Type B pancreatic cell (in vitro differentiated cells): Measurements from ENCODE around the gene DENND11. TPM values are rescaled to one million over a fixed set of nuclear protein-coding genes. Genes with fewer than 3 reads are reported as not detected.
"Not testable (repeated sequence)": the region's sequence is repeated elsewhere in the genome, so short reads cannot be mapped to it uniquely, and the experiment has no call there.

ENCODE experiments used
- DNase-seq: peaks from one replicate; pipeline ENCODE4 v3.0.0; 2021; ENCODE audit warnings: mixed read lengths; ENCODE audit not compliant: unreplicated experiment; ENCODE audit errors: extremely low spot score
- H3K27ac Mint-ChIP-seq: 2 replicates; pipeline ENCODE4 v1.8.0; 2021; ENCODE audit warnings: mild to moderate bottlenecking, mixed read lengths
- H3K27me3 Mint-ChIP-seq: 2 replicates; pipeline ENCODE4 v1.8.0; 2021; ENCODE audit warnings: mixed read lengths
- H3K36me3 Mint-ChIP-seq: 2 replicates; pipeline ENCODE4 v1.8.0; 2021; ENCODE audit warnings: mixed read lengths
- H3K4me1 Mint-ChIP-seq: one replicate; pipeline ENCODE4 v1.8.0; 2021; ENCODE audit warnings: mixed read lengths; ENCODE audit not compliant: unreplicated experiment
- H3K4me3 Mint-ChIP-seq: 2 replicates; pipeline ENCODE4 v1.8.0; 2021; ENCODE audit warnings: mild to moderate bottlenecking, mixed read lengths
- H3K9me3 Mint-ChIP-seq: 2 replicates; pipeline ENCODE4 v1.8.0; 2021; ENCODE audit warnings: mixed read lengths
- total RNA-seq: library from RNA; stranded (reverse); gene quantifications from 2 replicates; pipeline ENCODE4 v1.2.1, GENCODE V29; 2021; ENCODE audit warnings: low replicate concordance
- TF ChIP-seq, protein P1 (sequence below): fragments of 200-600 bp; sonication (generic); conservative IDR thresholded peaks from 2 replicates; pipeline ENCODE4 v1.5.0; 2021; ENCODE audit warnings: antibody characterized with exemption, mild to moderate bottlenecking

DENND11 gene
- total RNA-seq, 1 donor from 2014 or later, result 19.8 TPM

DNA sequence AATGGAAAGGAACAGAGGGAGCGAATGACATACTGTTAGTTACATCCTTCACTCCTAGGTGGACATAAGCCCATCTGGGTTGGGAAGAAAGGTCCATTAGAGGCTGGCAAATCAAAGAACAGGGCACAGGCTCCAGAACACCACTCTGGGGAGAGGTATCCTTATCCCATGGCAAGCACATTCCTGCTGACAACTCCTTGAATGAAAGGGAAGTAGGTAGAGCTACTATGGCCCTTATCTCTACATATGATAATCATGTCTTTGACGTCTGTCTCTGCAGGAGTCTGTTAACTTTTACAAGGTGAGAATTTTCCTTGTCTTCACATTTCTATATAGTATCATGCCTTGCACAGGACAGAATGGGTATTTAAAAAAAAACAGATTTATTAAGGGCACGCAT, 10.4 kb downstream of the DENND11 start:
- H3K4me3 Mint-ChIP-seq, result no peak overlapping the region
- peaks cover 7% of the 10 kb centered on the region for H3K4me1 Mint-ChIP-seq
- H3K27me3 Mint-ChIP-seq, result no peaks in the 10 kb centered on the region

DNA sequence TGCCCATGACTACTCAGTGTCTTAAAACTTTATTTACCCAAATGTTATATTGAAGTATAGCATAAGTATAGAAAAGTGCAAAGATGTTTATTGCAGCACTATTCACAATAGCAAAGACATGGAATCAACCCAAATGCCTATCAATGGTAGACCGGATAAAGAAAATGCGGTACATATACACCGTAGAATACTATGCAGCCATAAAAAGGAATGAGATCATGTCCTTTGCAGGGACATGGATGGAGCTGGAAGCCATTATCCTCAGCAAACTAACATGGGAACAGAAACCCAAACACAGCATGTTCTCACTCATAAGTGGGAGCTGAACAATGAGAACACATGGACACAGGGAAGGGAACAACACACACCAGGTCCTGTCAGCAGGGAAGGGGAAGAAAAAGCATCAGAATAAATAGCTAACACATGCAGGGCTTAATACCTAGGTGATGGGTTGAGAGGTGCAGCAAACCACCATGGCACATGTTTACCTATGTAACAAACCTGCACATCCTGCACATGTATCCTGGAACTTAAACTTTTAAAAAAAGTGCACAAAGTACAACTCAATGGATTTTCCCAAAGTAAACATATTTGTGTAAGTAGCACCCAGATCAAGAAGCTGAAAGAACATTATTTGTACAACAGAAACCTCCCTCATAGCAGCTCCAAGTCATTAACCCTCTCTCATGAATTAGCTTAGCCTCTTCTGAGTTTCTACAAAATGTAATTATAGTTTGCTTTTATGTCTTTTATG, 12.7 kb downstream of the DENND11 start:
- H3K4me3 Mint-ChIP-seq, H3K4me1 Mint-ChIP-seq, DNase-seq, H3K27ac Mint-ChIP-seq, H3K36me3 Mint-ChIP-seq, H3K27me3 Mint-ChIP-seq, H3K9me3 Mint-ChIP-seq: not testable (repeated sequence)

More for the DNA sequence above, 10.4 kb downstream of the DENND11 start:
- no peak for DNase-seq
- Mint-ChIP-seq H3K36me3 (peaks cover 4% of the 10 kb centered on the region), H3K9me3 (no peaks in the 10 kb centered on the region), H3K27ac (no peak overlapping the region)
- TF ChIP-seq, protein P1, sequence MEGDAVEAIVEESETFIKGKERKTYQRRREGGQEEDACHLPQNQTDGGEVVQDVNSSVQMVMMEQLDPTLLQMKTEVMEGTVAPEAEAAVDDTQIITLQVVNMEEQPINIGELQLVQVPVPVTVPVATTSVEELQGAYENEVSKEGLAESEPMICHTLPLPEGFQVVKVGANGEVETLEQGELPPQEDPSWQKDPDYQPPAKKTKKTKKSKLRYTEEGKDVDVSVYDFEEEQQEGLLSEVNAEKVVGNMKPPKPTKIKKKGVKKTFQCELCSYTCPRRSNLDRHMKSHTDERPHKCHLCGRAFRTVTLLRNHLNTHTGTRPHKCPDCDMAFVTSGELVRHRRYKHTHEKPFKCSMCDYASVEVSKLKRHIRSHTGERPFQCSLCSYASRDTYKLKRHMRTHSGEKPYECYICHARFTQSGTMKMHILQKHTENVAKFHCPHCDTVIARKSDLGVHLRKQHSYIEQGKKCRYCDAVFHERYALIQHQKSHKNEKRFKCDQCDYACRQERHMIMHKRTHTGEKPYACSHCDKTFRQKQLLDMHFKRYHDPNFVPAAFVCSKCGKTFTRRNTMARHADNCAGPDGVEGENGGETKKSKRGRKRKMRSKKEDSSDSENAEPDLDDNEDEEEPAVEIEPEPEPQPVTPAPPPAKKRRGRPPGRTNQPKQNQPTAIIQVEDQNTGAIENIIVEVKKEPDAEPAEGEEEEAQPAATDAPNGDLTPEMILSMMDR, result no peak

DNA sequence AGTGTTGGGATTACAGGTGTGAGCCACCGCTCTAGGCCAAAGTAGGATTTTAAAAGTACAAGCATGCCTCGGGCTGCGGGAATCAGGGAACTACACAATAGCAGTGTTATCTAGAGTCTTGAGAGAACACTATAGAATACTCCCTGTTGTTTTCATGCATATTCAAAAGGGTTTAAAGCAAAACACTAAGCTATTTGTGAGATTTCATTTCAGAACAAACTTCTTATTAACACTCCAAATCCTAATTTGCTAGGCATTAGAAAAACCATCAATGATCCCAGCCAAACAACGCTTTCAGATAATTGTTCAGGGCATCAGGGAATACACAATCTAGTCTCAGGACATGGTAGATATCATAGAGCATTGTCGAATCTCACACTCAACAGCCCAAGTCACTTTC, 13.9 kb downstream of the DENND11 start:
- Mint-ChIP-seq H3K27ac (no peak overlapping the region), H3K4me3 (no peak overlapping the region), H3K36me3 (peaks cover 10% of the 10 kb centered on the region), H3K27me3 (no peaks in the 10 kb centered on the region), H3K9me3 (no peaks in the 10 kb centered on the region), H3K4me1 (peaks cover 7% of the 10 kb centered on the region)
- TF ChIP-seq, protein P1, result no peak
- no peak for DNase-seq

DNA sequence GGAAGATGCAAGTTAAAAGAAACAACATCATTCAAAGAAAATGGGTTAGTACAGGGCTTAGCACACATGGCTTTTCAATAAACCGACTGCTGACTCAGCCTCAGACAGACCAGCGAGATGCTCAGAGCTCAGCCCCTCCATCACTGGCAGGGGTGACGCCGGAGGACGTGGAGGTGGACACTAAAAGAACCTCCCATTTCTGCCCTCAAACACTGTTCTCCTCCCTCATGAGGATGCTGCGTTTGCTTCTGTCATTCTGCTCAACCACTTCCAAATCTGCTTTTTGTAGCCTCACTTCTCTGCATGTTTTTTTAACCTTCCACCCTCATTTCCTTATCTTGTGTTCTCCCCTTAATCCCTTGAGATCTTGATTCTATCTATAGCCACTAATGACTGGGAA, 15.3 kb downstream of the DENND11 start:
- Mint-ChIP-seq H3K27ac (no peak overlapping the region), H3K36me3 (peaks cover 15% of the 10 kb centered on the region), H3K9me3 (no peaks in the 10 kb centered on the region), H3K4me3 (no peak overlapping the region), H3K4me1 (peaks cover 7% of the 10 kb centered on the region), H3K27me3 (no peaks in the 10 kb centered on the region)
- TF ChIP-seq, protein P1, result no peak
- DNase-seq, result no peak

DNA sequence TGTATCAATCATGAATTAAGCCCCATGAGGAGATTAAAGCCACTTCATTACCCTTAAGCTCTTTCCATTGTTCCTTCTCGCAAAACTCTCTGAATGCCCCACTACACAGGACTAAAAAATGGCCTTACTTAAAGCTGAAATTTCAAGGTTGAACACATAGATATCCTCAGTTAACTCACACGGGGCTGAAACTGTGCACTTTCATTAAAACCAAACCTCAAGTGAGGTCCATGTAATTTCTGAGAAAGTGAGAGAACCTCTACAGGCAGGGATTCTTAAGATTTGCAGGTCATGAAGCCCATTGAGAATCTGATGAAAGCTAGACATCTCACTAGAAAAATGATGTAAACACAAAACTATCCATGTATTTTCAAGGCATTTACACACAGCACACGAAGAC, 15.9 kb downstream of the DENND11 start:
- no peak for DNase-seq
- Mint-ChIP-seq H3K4me1 (peaks cover 7% of the 10 kb centered on the region), H3K36me3 (peaks cover 19% of the 10 kb centered on the region), H3K27me3 (no peaks in the 10 kb centered on the region), H3K27ac (no peak overlapping the region), H3K9me3 (no peaks in the 10 kb centered on the region), H3K4me3 (no peak overlapping the region)
- TF ChIP-seq, protein P1, result no peak

DNA sequence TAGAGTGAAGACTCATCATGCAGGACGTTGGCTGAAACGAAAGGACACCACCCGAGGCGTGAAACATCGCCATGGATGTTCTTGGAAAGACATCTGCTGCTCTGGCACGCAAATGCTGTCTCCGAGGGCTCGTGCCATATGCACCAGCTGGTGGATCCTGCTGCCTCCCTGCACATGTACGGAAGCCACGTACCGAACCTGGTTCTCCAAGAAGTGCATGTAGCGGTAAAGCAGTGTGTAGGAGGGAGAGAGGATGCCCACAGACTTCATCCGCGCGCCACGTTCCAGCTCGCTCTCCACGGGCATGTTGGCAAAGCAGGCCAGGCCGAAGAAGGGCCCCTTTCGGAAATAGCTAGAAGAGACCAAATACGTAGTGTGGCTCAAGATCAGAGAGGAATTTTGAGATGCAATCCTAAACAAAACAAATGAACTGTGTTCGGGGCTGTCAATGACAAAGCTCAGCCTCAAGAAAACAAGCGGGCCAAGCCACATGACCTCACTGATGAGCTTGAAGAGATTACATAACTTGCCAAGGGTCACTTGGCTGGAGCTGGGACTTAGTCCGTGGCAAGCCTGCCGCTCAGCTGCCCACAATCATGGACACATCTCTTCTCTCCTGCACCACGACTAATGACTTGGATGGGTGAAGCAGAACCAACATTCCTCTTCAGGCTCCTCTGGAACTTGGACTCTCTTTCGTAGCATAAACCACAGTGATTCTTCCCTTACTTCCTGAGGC, 16.5 kb downstream of the DENND11 start:
- H3K36me3 Mint-ChIP-seq, result peaks cover 25% of the 10 kb centered on the region
- H3K4me3 Mint-ChIP-seq, result no peak overlapping the region
- TF ChIP-seq, protein P1, result no peak
- DNase-seq, result no peak
- H3K27ac Mint-ChIP-seq, result no peak overlapping the region
- peaks cover 7% of the 10 kb centered on the region for H3K4me1 Mint-ChIP-seq
- no peaks in the 10 kb centered on the region for H3K9me3 Mint-ChIP-seq
- no peaks in the 10 kb centered on the region for H3K27me3 Mint-ChIP-seq
